ENCODE data around the gene SPNS3.

The SPNS3 gene

DNA sequence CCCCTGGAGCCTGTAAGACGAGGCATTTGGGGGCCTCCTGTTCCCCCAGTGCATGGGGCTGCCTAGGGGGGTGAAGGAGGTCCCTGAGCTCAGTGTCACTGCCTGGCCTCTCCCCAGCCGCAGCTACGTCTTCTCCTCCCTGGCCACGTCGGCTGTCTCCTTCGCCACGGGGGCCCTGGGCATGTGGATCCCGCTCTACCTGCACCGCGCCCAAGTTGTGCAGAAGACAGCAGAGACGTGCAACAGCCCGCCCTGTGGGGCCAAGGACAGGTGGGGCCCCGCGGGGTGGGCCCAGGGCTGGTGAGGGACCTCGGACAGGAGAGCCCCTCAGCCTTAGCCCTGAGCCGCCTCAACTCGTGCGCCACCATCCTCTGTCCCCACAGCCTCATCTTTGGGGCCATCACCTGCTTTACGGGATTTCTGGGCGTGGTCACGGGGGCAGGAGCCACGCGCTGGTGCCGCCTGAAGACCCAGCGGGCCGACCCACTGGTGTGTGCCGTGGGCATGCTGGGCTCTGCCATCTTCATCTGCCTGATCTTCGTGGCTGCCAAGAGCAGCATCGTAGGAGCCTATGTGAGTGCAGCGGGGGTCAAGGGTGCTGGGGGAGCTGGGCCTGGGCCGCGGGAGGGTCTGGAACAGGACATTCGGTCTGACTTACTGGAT, 99.3 kb downstream of the SPNS3 start:
- DNase-seq, result no peak

DNA sequence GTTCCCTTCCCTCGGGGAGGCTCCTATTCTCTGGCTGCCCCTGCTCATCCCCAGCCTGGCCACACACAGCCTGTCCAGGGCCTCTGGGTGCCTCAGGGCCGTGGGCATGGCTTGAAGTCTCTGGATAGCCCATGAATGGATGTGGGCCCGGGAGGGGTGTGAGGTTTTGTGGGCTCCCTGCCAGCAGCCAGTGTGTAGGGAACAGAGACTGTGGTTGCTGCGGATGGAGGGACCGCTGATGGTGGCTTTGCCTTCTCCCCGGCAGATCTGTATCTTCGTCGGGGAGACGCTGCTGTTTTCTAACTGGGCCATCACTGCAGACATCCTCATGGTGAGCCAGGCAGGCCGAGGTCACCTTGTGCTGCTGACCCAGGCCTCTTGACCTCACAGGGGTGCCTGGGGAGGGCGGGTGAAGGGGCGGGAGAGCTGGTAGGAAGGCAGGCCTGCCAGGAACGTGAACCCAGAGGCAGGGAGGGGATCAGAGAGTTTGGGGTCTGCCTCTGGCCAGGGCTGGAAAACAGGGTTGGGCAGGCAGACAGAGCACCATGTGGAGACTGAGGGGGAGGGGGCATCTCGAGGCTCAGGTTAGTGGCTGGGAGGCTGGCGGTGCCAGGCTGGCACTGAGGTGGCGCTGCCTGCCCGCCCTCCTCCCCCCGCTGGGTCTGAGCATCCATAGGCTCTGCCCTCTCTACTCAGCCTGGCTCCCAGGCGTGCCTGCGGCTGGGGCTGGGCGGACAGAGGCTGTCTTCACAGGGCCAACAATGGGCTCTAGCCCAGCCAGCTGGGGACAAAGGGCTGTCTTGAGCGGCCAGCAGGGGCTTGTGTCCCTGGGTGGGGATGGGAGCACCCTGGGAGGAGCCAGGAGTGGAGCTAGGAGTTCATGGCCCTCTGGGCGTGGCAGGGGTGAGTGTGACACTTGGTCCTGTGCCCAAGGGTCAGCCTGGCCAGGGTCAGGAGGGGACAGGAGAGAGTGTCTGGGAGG, 100.1 kb downstream of the SPNS3 start:
- DNase-seq, result no peak

DNA sequence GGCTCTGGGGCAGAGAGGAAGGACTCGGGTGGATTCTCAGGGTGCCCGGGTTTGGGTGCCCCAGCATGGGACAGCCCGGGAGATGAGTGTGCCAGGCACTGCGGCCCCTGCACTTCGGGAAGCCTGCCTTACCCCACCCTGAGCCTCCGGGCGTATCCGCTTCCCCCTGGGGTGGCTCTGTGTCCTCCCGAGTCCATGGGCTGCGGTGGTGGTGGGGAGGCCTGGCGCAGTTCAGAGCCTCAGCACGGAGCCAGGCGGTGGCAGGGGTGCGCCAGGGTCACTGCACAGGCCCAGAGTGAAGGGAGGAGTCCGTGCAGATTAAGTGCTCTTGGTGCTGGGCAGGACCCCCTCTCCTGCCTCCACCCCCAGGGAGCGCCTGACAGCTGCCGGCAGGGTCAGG, 100.8 kb downstream of the SPNS3 start:
- no peak for DNase-seq

DNA sequence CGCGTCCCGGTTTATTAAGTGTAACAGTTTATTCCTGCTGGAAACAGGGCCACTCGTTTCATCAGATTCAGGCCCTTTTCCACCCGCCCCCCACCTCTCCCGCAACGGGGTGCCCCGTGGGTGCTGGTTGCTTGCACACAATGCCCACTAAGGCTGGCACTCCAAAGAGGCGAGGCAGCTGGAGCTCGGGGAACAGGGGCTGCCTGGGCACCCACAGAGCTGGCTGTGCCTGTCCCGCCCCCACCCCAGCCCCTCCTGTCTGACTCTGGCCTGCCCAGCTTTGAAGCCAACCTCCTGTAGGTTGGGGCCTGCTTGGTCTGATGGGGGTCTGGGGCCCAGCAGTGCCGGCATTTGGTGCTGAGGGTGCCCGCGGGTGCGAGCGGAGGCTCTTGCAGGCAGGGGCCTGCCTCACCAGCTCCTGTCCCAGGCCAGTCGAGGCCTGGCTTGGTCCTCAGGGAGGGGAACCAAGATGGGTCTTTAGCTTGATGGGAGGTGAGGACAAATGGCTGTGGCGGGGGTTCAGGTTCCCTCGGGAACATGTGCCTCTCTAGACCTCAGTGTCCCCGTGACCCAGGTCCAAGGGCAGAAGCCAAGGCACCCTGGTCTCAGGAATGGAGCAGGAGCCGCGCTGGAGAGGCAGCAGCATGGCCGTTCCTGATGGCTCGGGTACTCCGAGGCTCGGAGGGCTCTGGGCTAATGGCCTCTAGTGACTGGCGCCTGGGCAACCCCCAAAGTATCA, 101.4 kb downstream of the SPNS3 start:
- no peak for DNase-seq

DNA sequence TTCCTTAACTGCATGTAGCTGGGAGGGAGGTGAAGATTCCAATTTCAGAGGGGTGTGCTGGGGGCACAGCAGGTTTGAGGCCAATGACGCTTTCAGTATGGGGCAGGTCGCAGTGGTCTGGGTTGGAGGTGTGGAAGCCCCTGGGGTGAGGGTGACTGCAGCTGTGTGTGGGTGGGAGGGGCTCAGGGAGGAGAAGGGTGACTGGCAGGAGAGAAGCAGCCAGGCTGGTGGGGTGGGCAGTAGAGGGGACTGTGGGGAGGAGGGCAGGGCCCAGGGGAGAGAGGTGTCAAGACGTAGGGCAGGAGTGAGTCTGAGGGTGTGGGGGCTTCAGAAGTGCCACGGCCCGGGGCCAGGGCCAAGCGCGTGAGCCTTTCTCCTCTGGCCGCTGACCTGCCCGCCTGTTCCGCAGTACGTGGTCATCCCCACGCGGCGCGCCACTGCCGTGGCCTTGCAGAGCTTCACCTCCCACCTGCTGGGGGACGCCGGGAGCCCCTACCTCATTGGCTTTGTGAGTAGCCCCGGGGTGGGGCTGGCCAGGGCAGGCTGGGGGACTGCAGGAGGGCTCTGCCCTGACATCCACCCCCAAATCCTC, 102.0 kb downstream of the SPNS3 start:
- no peak for DNase-seq

DNA sequence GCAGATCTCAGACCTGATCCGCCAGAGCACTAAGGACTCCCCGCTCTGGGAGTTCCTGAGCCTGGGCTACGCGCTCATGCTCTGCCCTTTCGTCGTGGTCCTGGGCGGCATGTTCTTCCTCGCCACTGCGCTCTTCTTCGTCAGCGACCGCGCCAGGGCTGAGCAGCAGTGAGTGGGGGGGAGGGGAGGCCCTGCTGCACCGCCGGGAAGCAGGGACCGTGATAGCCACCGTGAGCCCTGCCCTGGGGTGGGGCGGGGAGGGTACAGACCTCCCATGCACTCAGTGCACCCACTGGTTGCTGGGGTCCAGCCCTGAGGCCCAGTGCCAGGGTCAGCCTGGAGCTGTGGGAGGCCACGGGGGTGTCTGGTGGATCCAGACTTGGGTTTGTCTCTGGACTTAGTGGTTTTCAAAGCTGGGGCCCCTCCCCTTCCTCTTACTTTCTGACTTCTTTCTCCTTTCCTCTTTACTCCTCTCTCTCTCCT, 102.6 kb downstream of the SPNS3 start:
- DNase-seq, result no peak

DNA sequence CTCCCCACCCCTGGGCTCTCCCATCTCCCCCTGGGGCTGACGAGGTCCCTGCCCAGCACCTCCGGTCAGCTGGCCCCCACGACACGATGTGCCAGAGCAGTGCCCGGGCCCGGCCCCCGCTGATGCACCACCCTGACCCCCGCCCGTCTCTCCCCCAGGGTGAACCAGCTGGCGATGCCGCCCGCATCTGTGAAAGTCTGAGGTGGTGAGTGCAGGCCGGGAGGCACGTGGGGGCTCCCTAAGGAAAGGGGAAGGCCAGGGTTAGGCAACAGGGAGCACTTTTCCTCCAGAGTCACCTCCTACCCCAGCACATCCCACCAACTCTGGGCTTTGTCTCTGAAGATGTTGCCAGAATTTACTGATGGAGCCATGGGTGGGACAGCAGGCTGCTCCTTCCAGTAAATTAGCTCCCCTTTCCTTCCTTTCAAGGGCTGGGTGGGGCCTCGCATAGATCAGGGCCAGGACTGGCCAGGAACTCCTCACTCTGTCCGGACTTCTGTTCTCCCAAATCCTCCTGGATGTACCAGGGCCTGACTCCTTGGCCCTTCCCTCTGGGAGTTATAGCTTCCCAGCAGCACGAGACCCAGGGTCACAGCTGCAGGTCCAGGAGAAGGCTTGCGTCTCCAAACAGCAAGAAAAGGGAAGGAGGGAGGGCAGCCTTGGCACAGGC, 103.1 kb downstream of the SPNS3 start:
- no peak for DNase-seq

Measured in NCI-H2029 (cell line).